ENCODE results near the gene PTPN14.

DNA sequence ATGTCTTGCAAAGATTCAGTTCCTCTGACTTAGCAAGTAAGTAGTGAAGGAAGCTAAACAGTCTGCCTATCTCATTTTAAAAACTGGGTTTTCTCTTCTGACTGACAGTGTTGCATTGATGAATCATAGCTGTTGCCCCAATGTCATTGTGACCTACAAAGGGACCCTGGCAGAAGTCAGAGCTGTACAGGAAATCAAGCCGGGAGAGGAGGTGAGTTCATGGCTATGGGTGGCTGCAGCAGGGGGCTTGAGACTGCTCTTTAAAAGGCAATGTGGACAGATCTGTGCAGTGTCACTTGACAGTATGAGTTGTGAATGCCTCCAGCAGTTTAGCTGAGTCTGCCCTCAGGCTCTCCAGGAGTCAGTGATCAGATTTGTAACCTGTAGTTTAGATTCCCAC is 223.9 kb downstream of the PTPN14 start:
- TF ChIP-seq NANOG (IDR thresholded peaks at IDR 0.05; ENCODE audit: borderline replicate concordance) = no peak
- TF ChIP-seq, protein P1, sequence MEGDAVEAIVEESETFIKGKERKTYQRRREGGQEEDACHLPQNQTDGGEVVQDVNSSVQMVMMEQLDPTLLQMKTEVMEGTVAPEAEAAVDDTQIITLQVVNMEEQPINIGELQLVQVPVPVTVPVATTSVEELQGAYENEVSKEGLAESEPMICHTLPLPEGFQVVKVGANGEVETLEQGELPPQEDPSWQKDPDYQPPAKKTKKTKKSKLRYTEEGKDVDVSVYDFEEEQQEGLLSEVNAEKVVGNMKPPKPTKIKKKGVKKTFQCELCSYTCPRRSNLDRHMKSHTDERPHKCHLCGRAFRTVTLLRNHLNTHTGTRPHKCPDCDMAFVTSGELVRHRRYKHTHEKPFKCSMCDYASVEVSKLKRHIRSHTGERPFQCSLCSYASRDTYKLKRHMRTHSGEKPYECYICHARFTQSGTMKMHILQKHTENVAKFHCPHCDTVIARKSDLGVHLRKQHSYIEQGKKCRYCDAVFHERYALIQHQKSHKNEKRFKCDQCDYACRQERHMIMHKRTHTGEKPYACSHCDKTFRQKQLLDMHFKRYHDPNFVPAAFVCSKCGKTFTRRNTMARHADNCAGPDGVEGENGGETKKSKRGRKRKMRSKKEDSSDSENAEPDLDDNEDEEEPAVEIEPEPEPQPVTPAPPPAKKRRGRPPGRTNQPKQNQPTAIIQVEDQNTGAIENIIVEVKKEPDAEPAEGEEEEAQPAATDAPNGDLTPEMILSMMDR (conservative IDR thresholded peaks at IDR 0.05; ENCODE audit: low read depth in 2 of 2) = no peak
- TF ChIP-seq, protein P2, sequence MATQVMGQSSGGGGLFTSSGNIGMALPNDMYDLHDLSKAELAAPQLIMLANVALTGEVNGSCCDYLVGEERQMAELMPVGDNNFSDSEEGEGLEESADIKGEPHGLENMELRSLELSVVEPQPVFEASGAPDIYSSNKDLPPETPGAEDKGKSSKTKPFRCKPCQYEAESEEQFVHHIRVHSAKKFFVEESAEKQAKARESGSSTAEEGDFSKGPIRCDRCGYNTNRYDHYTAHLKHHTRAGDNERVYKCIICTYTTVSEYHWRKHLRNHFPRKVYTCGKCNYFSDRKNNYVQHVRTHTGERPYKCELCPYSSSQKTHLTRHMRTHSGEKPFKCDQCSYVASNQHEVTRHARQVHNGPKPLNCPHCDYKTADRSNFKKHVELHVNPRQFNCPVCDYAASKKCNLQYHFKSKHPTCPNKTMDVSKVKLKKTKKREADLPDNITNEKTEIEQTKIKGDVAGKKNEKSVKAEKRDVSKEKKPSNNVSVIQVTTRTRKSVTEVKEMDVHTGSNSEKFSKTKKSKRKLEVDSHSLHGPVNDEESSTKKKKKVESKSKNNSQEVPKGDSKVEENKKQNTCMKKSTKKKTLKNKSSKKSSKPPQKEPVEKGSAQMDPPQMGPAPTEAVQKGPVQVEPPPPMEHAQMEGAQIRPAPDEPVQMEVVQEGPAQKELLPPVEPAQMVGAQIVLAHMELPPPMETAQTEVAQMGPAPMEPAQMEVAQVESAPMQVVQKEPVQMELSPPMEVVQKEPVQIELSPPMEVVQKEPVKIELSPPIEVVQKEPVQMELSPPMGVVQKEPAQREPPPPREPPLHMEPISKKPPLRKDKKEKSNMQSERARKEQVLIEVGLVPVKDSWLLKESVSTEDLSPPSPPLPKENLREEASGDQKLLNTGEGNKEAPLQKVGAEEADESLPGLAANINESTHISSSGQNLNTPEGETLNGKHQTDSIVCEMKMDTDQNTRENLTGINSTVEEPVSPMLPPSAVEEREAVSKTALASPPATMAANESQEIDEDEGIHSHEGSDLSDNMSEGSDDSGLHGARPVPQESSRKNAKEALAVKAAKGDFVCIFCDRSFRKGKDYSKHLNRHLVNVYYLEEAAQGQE (IDR thresholded peaks at IDR 0.05; ENCODE audit: unreplicated experiment) = no peak
- TF ChIP-seq EZH2 (IDR thresholded peaks at IDR 0.05; ENCODE audit: low read depth, unreplicated experiment) = no peak

Data from GM23338 (cell line).